HepG2 (cell line): Measurements from ENCODE around the gene UBQLN1. TPM values are rescaled to one million over a fixed set of nuclear protein-coding genes. Genes with fewer than 3 reads are reported as not detected.

Source experiments
- BHLHE40 ChIP-seq: IDR thresholded peaks from 2 replicates; pipeline ENCODE4 v1.6.1; 2011; ENCODE audit warnings: low read length, improper control_type of control experiment
- BORCS8-MEF2B ChIP-seq: sonication (generic); formaldehyde crosslinking; IDR thresholded peaks from 2 replicates; pipeline ENCODE4 v1.8.0; 2022; ENCODE audit warnings: mild to moderate bottlenecking, missing genetic modification reagents
- FOXC1 ChIP-seq: sonication (generic); formaldehyde crosslinking; IDR thresholded peaks from 2 replicates; pipeline ENCODE4 v1.8.0; 2022; ENCODE audit warnings: mild to moderate bottlenecking, missing genetic modification reagents, borderline replicate concordance
- GLI4 ChIP-seq: sonication (generic); formaldehyde crosslinking; IDR thresholded peaks from 2 replicates; pipeline ENCODE4 v1.5.1; 2020; ENCODE audit warnings: missing genetic modification reagents, mild to moderate bottlenecking, moderate library complexity, borderline replicate concordance
- HNRNPLL ChIP-seq: fragments of 200-400 bp; formaldehyde crosslinking; IDR thresholded peaks from 2 replicates; pipeline ENCODE4 v1.6.1; 2017; ENCODE audit warnings: mild to moderate bottlenecking, low read depth, low read length; ENCODE audit not compliant: poor library complexity, severe bottlenecking
- PHB2 ChIP-seq: fragments of 450-650 bp; IDR thresholded peaks from 2 replicates; pipeline ENCODE4 v1.6.1; 2018; ENCODE audit not compliant: partially characterized antibody
- RARG ChIP-seq: sonication (generic); formaldehyde crosslinking; IDR thresholded peaks from 2 replicates; pipeline ENCODE4 v1.4.0; 2020; ENCODE audit warnings: low read depth, mild to moderate bottlenecking, missing genetic modification reagents
- TCF12 ChIP-seq, 2 experiments: fragments of 450-650 bp in 1 of 2; sonication (generic) in 1 of 2; formaldehyde crosslinking in 1 of 2; IDR thresholded peaks; 2 replicates each; pipeline versions ENCODE4 v1.6.1 to v1.8.0; 2017 to 2022; ENCODE audit warnings: antibody characterized with exemption in 1 of 2, mild to moderate bottlenecking in 1 of 2, missing genetic modification reagents in 1 of 2, moderate library complexity in 1 of 2
- TCF7 ChIP-seq: sonication (generic); IDR thresholded peaks from 2 replicates; pipeline ENCODE4 v1.6.1; 2016; ENCODE audit warnings: antibody characterized with exemption, low read depth
- WIZ ChIP-seq: sonication (generic); formaldehyde crosslinking; IDR thresholded peaks from 2 replicates; pipeline ENCODE4 v1.5.1; 2020; ENCODE audit warnings: mild to moderate bottlenecking, missing genetic modification reagents
- YEATS2 ChIP-seq: sonication (generic); formaldehyde crosslinking; IDR thresholded peaks from 2 replicates; pipeline ENCODE4 v1.4.0; 2020; ENCODE audit warnings: missing genetic modification reagents, borderline replicate concordance
- ZNF615 ChIP-seq: sonication (generic); formaldehyde crosslinking; IDR thresholded peaks from 2 replicates; pipeline ENCODE4 v1.5.0; 2020; ENCODE audit warnings: mild to moderate bottlenecking, missing genetic modification reagents, borderline replicate concordance
- ZNF629 ChIP-seq: sonication (generic); formaldehyde crosslinking; conservative IDR thresholded peaks from 2 replicates; pipeline ENCODE4 v1.5.0; 2020; ENCODE audit warnings: missing genetic modification reagents
- ZNF672 ChIP-seq: sonication (generic); formaldehyde crosslinking; IDR thresholded peaks from 2 replicates; pipeline ENCODE4 v1.8.1; 2022; ENCODE audit warnings: missing genetic modification reagents
- ZNF780A ChIP-seq: sonication (generic); formaldehyde crosslinking; IDR thresholded peaks from 2 replicates; pipeline ENCODE4 v1.8.0; 2022; ENCODE audit warnings: mild to moderate bottlenecking, missing genetic modification reagents, moderate library complexity
- ZNF850 ChIP-seq: sonication (generic); formaldehyde crosslinking; conservative IDR thresholded peaks from 2 replicates; pipeline ENCODE4 v1.9.0; 2021; ENCODE audit warnings: mild to moderate bottlenecking, missing genetic modification reagents
- ZNF879 ChIP-seq: sonication (generic); formaldehyde crosslinking; IDR thresholded peaks from 2 replicates; pipeline ENCODE4 v1.8.1; 2023; ENCODE audit warnings: missing genetic modification reagents
- ZSCAN22 ChIP-seq: sonication (generic); formaldehyde crosslinking; IDR thresholded peaks from 2 replicates; pipeline ENCODE4 v1.4.0; 2020; ENCODE audit warnings: mild to moderate bottlenecking, missing genetic modification reagents
- ZSCAN25 ChIP-seq: sonication (generic); formaldehyde crosslinking; IDR thresholded peaks from 2 replicates; pipeline ENCODE4 v1.8.0; 2022; ENCODE audit warnings: mild to moderate bottlenecking, missing genetic modification reagents
- polyA plus RNA-seq, 8 experiments: library from polyadenylated mRNA; depleted of rRNA in 3 of 8; stranded (reverse) in 7 of 8; unstranded in 1 of 8; fragments of >200 nt; fragmentation: Illumina TruSeq in 4 of 8; extraction: Trizol in 4 of 8; gene quantifications; 2 replicates each; pipeline versions ENCODE4 v1.2.1 to v1.2.3, GENCODE V29; 2011 to 2016; ENCODE audit warnings: low read depth in 4 of 8, missing spikeins in 1 of 8, mixed read lengths in 1 of 8; ENCODE audit not compliant: insufficient read depth in 1 of 8
- total RNA-seq, 5 experiments: library from RNA; depleted of rRNA; stranded (reverse); fragments of >200 nt; fragmentation: Illumina TruSeq; extraction: Trizol; gene quantifications; 2 replicates each; pipeline ENCODE4 v1.2.3, GENCODE V29; 2016; ENCODE audit warnings: low read depth in 1 of 5
- TF ChIP-seq, protein P1 (sequence below): sonication (generic); formaldehyde crosslinking; IDR thresholded peaks from 2 replicates; pipeline ENCODE4 v1.8.1; 2023; ENCODE audit warnings: mild to moderate bottlenecking, inconsistent platforms, moderate library complexity, missing genetic modification reagents, borderline replicate concordance
- TF ChIP-seq, protein P2 (sequence below): IDR thresholded peaks from 2 replicates; pipeline ENCODE4 v1.6.1; 2016; ENCODE audit warnings: missing genetic modification reagents, missing compliant biosample characterization
- TF ChIP-seq, protein P3 (sequence below): sonication (generic); formaldehyde crosslinking; IDR thresholded peaks from 2 replicates; pipeline ENCODE4 v1.8.0; 2022; ENCODE audit warnings: mild to moderate bottlenecking, missing genetic modification reagents; ENCODE audit not compliant: insufficient replicate concordance
- TF ChIP-seq, protein P4 (sequence below): sonication (generic); formaldehyde crosslinking; IDR thresholded peaks from 2 replicates; pipeline ENCODE4 v1.5.0; 2020; ENCODE audit warnings: mild to moderate bottlenecking, missing genetic modification reagents
- TF ChIP-seq, protein P5 (sequence below): fragments of 450-650 bp; IDR thresholded peaks from 2 replicates; pipeline ENCODE4 v1.6.1; 2017; ENCODE audit warnings: mild to moderate bottlenecking

Gene UBQLN1
- total and polyA plus RNA-seq, 2 of the 13 experiments (the other 11 are each of a cell fraction or from before 2014, with no cell fraction given): 78.1 to 83.8 TPM

DNA sequence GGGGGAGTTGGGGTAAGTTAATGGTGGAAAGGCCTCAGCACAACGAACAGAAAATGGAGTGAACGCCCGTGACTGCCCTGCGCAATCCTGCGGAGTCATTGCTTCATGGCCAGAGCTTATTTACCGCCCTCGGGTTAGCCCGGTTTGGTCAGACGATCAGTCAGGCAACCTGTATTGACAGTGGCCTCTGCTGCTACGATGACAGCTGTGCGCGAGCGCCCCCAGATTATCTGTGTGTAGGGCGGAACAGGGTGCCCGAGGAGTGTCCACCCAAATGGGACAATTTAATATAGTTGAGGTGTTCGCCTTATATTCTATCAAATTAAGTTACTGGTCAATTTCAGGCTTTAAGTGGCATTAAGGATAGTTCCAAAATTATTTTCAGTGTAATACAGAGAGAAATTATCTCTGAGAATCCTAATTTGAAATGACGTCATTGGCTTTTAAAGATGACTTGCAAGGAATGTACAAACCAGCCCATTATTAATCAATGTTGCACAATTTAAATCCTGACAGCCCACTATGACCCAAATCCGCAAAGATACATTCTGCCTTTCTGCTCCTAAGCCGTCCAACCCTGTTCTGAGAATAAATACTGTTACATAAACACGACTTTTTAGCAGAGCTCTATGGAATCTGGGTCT, 879 bp upstream of the UBQLN1 start (continued):
- TF ChIP-seq, protein P1, sequence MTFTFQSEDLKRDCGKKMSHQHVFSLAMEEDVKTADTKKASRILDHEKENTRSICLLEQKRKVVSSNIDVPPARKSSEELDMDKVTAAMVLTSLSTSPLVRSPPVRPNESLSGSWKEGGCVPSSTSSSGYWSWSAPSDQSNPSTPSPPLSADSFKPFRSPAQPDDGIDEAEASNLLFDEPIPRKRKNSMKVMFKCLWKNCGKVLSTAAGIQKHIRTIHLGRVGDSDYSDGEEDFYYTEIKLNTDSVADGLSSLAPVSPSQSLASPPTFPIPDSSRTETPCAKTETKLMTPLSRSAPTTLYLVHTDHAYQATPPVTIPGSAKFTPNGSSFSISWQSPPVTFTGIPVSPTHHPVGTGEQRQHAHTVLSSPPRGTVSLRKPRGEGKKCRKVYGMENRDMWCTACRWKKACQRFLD (CRISPR knock-in tag): no peak; the same call in 1 of the 2 replicates
- TF ChIP-seq BHLHE40: peak; percentile 88
- TF ChIP-seq TCF12 (IDR thresholded peaks at IDR 0.05): no peak
- no peak for TF ChIP-seq TCF12 (CRISPR knock-in tag; IDR thresholded peaks at IDR 0.05)
- no peak for TF ChIP-seq ZNF879 (CRISPR knock-in tag)
- TF ChIP-seq ZNF629: no peak
- TF ChIP-seq GLI4 (CRISPR knock-in tag): no peak
- TF ChIP-seq TCF7: no peak
- no peak for TF ChIP-seq YEATS2 (CRISPR knock-in tag)
- no peak for TF ChIP-seq BORCS8-MEF2B (CRISPR knock-in tag)
- no peak for TF ChIP-seq ZSCAN25 (CRISPR knock-in tag)
- no peak for TF ChIP-seq ZNF615 (CRISPR knock-in tag)
- TF ChIP-seq, protein P2, sequence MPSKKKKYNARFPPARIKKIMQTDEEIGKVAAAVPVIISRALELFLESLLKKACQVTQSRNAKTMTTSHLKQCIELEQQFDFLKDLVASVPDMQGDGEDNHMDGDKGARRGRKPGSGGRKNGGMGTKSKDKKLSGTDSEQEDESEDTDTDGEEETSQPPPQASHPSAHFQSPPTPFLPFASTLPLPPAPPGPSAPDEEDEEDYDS (CRISPR knock-in tag): no peak
- no peak for TF ChIP-seq ZNF850 (CRISPR knock-in tag)
- TF ChIP-seq ZNF780A (CRISPR knock-in tag): no peak
- TF ChIP-seq, protein P3, sequence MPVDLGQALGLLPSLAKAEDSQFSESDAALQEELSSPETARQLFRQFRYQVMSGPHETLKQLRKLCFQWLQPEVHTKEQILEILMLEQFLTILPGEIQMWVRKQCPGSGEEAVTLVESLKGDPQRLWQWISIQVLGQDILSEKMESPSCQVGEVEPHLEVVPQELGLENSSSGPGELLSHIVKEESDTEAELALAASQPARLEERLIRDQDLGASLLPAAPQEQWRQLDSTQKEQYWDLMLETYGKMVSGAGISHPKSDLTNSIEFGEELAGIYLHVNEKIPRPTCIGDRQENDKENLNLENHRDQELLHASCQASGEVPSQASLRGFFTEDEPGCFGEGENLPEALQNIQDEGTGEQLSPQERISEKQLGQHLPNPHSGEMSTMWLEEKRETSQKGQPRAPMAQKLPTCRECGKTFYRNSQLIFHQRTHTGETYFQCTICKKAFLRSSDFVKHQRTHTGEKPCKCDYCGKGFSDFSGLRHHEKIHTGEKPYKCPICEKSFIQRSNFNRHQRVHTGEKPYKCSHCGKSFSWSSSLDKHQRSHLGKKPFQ: no peak
- no peak for TF ChIP-seq ZNF672 (CRISPR knock-in tag)
- TF ChIP-seq, protein P4, sequence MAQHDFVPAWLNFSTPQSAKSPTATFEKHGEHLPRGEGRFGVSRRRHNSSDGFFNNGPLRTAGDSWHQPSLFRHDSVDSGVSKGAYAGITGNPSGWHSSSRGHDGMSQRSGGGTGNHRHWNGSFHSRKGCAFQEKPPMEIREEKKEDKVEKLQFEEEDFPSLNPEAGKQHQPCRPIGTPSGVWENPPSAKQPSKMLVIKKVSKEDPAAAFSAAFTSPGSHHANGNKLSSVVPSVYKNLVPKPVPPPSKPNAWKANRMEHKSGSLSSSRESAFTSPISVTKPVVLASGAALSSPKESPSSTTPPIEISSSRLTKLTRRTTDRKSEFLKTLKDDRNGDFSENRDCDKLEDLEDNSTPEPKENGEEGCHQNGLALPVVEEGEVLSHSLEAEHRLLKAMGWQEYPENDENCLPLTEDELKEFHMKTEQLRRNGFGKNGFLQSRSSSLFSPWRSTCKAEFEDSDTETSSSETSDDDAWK: no peak
- no peak for TF ChIP-seq PHB2
- TF ChIP-seq ZSCAN22 (CRISPR knock-in tag): no peak
- no peak for TF ChIP-seq RARG (CRISPR knock-in tag)
- no peak for TF ChIP-seq HNRNPLL
- TF ChIP-seq, protein P5, sequence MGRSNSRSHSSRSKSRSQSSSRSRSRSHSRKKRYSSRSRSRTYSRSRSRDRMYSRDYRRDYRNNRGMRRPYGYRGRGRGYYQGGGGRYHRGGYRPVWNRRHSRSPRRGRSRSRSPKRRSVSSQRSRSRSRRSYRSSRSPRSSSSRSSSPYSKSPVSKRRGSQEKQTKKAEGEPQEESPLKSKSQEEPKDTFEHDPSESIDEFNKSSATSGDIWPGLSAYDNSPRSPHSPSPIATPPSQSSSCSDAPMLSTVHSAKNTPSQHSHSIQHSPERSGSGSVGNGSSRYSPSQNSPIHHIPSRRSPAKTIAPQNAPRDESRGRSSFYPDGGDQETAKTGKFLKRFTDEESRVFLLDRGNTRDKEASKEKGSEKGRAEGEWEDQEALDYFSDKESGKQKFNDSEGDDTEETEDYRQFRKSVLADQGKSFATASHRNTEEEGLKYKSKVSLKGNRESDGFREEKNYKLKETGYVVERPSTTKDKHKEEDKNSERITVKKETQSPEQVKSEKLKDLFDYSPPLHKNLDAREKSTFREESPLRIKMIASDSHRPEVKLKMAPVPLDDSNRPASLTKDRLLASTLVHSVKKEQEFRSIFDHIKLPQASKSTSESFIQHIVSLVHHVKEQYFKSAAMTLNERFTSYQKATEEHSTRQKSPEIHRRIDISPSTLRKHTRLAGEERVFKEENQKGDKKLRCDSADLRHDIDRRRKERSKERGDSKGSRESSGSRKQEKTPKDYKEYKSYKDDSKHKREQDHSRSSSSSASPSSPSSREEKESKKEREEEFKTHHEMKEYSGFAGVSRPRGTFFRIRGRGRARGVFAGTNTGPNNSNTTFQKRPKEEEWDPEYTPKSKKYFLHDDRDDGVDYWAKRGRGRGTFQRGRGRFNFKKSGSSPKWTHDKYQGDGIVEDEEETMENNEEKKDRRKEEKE: no peak
- TF ChIP-seq WIZ: no peak
- no peak for TF ChIP-seq FOXC1 (CRISPR knock-in tag)
